Natural killer cell treated with Interleukin-12 subunit alpha and Interleukin-12 subunit beta and Interleukin-15 and Interleukin-18, amount 100 ng/mL, for 72 hours (primary cell): ENCODE data around the gene OSBPL6. TPM values are rescaled to one million over a fixed set of nuclear protein-coding genes. Genes with fewer than 3 reads are reported as not detected.
A peak's percentile ranks its signal among the peaks of the same experiment; 100 is the strongest.
"Not testable (repeated sequence)": the region's sequence is repeated elsewhere in the genome, so short reads cannot be mapped to it uniquely, and the experiment has no call there.

Experiments
- ATAC-seq, 2 donors: fragments of 150-1000 bp; cut with Tn5 transposase in 1 of 2; sonication (Bioruptor Pico), chemical (Tn5 transposase) in 1 of 2; 2 replicates each; pipeline ENCODE4 v1.10.0; 2021
- DNase-seq: peaks from one replicate; pipeline ENCODE4 v3.0.0; 2022; ENCODE audit warnings: low spot score
- H3K27ac Mint-ChIP-seq, 2 donors: 1 replicate in 1 of 2; 2 replicates in 1 of 2; pipeline ENCODE4 v1.8.0; 2022; ENCODE audit warnings: mixed read lengths in 2 of 2, mild to moderate bottlenecking in 1 of 2, moderate library complexity in 1 of 2
- H3K27me3 Mint-ChIP-seq, 2 donors: 1 replicate in 1 of 2; 2 replicates in 1 of 2; pipeline ENCODE4 v1.8.0; 2022; ENCODE audit warnings: mixed read lengths in 2 of 2
- H3K36me3 Mint-ChIP-seq: one replicate; pipeline ENCODE4 v1.8.0; 2022; ENCODE audit warnings: mixed read lengths
- H3K4me1 Mint-ChIP-seq, 2 donors: 1 replicate in 1 of 2; 2 replicates in 1 of 2; pipeline ENCODE4 v1.8.0; 2022; ENCODE audit warnings: low read depth in 2 of 2, mixed read lengths in 2 of 2, mild to moderate bottlenecking in 1 of 2
- H3K4me3 Mint-ChIP-seq: one replicate; pipeline ENCODE4 v1.8.0; 2022; ENCODE audit warnings: mixed read lengths
- H3K9me3 Mint-ChIP-seq: 2 replicates; pipeline ENCODE4 v1.8.0; 2022; ENCODE audit warnings: mixed read lengths
- total RNA-seq, 2 donors: library from RNA; stranded (reverse); gene quantifications; one replicate each; pipeline ENCODE4 v1.2.3, GENCODE V29; 2022

Gene OSBPL6
- under 1 TPM; 0.33 to 0.42 TPM for total RNA-seq

- Mint-ChIP-seq H3K9me3 (no peaks in the 10 kb centered on the region), H3K4me1 (peaks cover 3 to 4% of the 10 kb centered on the region in 2 donors), H3K36me3 (no peaks in the 10 kb centered on the region), H3K27me3 (peaks cover 39 to 58% of the 10 kb centered on the region in 2 donors), H3K27ac (no peak within 1 kb of the TSS), H3K4me3 (peak within 1 kb of the TSS; percentile 68)
- DNase-seq = peak; percentile 73
- peak; percentile 94 to 95 for ATAC-seq
Observed at GRCh38 chr2:178193823-178194599, at the start of gene OSBPL6. Gene OSBPL6 (plus strand): TSS chr2:178194512. CDS start chr2:178306185, 111,673 bp downstream.

- ATAC-seq = no peak
Observed at GRCh38 chr2:178152033-178152432, 42.3 kb upstream of the OSBPL6 start.

GRCh38 chr2:178152542-178152941, 41.8 kb upstream of the OSBPL6 start:
- Mint-ChIP-seq H3K36me3 (no peaks in the 10 kb centered on the region), H3K27me3 (peaks cover 6 to 9% of the 10 kb centered on the region in 2 donors), H3K4me3 (no peak overlapping the region), H3K4me1 (no peaks in the 10 kb centered on the region), H3K9me3 (no peaks in the 10 kb centered on the region), H3K27ac (no peak overlapping the region)
- DNase-seq (no peak), ATAC-seq (no peak)

More at GRCh38 chr2:178152033-178152432, 42.3 kb upstream of the OSBPL6 start:
- no peak for DNase-seq
- Mint-ChIP-seq H3K36me3 (no peaks in the 10 kb centered on the region), H3K27me3 (peaks cover 8 to 9% of the 10 kb centered on the region in 2 donors), H3K4me3 (no peak overlapping the region), H3K4me1 (no peaks in the 10 kb centered on the region), H3K27ac (no peak overlapping the region), H3K9me3 (no peaks in the 10 kb centered on the region)

GRCh38 chr2:178152977-178153376, 41.3 kb upstream of the OSBPL6 start:
- ATAC-seq = no peak
- Mint-ChIP-seq H3K27ac (no peak overlapping the region), H3K4me1 (no peaks in the 10 kb centered on the region), H3K36me3 (no peaks in the 10 kb centered on the region), H3K9me3 (no peaks in the 10 kb centered on the region), H3K4me3 (no peak overlapping the region), H3K27me3 (peaks cover 8 to 9% of the 10 kb centered on the region in 2 donors)
- DNase-seq = no peak

- H3K27ac Mint-ChIP-seq, H3K4me3 Mint-ChIP-seq, H3K4me1 Mint-ChIP-seq, DNase-seq, H3K36me3 Mint-ChIP-seq, H3K9me3 Mint-ChIP-seq, ATAC-seq: not testable (repeated sequence)
- H3K27me3 Mint-ChIP-seq = peaks cover 11 to 17% of the 10 kb centered on the region in 2 donors
Observed at GRCh38 chr2:178153878-178154277, 40.4 kb upstream of the OSBPL6 start.

GRCh38 chr2:178155524-178155923, 38.8 kb upstream of the OSBPL6 start:
- H3K9me3 Mint-ChIP-seq = no peaks in the 10 kb centered on the region
- H3K4me1 Mint-ChIP-seq = no peaks in the 10 kb centered on the region
- no peak overlapping the region for H3K4me3 Mint-ChIP-seq
- DNase-seq (no peak), ATAC-seq (no peak)
- no peaks in the 10 kb centered on the region for H3K36me3 Mint-ChIP-seq
- peaks cover 12 to 24% of the 10 kb centered on the region in 2 donors for H3K27me3 Mint-ChIP-seq
- no peak overlapping the region for H3K27ac Mint-ChIP-seq

- Mint-ChIP-seq H3K27me3 (peaks cover 17 to 31% of the 10 kb centered on the region in 2 donors), H3K9me3 (no peaks in the 10 kb centered on the region), H3K27ac (no peak overlapping the region), H3K36me3 (no peaks in the 10 kb centered on the region), H3K4me3 (no peak overlapping the region), H3K4me1 (no peaks in the 10 kb centered on the region)
- no peak for DNase-seq
- ATAC-seq = no peak
Observed at GRCh38 chr2:178157574-178157973, 36.7 kb upstream of the OSBPL6 start.

- H3K9me3 Mint-ChIP-seq = no peaks in the 10 kb centered on the region
Observed at GRCh38 chr2:178159966-178160365, 34.3 kb upstream of the OSBPL6 start.

GRCh38 chr2:178160601-178161000, 33.7 kb upstream of the OSBPL6 start:
- DNase-seq = no peak

More at GRCh38 chr2:178159966-178160365, 34.3 kb upstream of the OSBPL6 start:
- Mint-ChIP-seq H3K4me1 (peaks cover 0 to 4% of the 10 kb centered on the region in 2 donors), H3K4me3 (no peak overlapping the region), H3K36me3 (no peaks in the 10 kb centered on the region), H3K27me3 (peaks cover 28 to 45% of the 10 kb centered on the region in 2 donors), H3K27ac (no peak overlapping the region)
- DNase-seq (no peak), ATAC-seq (no peak)

GRCh38 chr2:178163395-178163794, 30.9 kb upstream of the OSBPL6 start:
- Mint-ChIP-seq H3K27me3 (peaks cover 24 to 39% of the 10 kb centered on the region in 2 donors), H3K9me3 (no peaks in the 10 kb centered on the region), H3K36me3 (no peaks in the 10 kb centered on the region), H3K4me1 (peaks cover 0 to 4% of the 10 kb centered on the region in 2 donors), H3K27ac (no peak overlapping the region), H3K4me3 (no peak overlapping the region)
- DNase-seq = no peak
- ATAC-seq = no peak

More at GRCh38 chr2:178160601-178161000, 33.7 kb upstream of the OSBPL6 start:
- H3K27me3 Mint-ChIP-seq = peaks cover 24 to 45% of the 10 kb centered on the region in 2 donors
- no peaks in the 10 kb centered on the region for H3K9me3 Mint-ChIP-seq
- H3K4me3 Mint-ChIP-seq = no peak overlapping the region
- no peak for ATAC-seq
- no peaks in the 10 kb centered on the region for H3K36me3 Mint-ChIP-seq
- peaks cover 0 to 4% of the 10 kb centered on the region in 2 donors for H3K4me1 Mint-ChIP-seq
- H3K27ac Mint-ChIP-seq = no peak overlapping the region

- Mint-ChIP-seq H3K4me3 (no peak overlapping the region), H3K9me3 (no peaks in the 10 kb centered on the region), H3K36me3 (no peaks in the 10 kb centered on the region), H3K4me1 (peaks cover 0 to 4% of the 10 kb centered on the region in 2 donors), H3K27me3 (peaks cover 24 to 34% of the 10 kb centered on the region in 2 donors), H3K27ac (no peak overlapping the region)
- ATAC-seq (no peak), DNase-seq (no peak)
Observed at GRCh38 chr2:178163911-178164310, 30.4 kb upstream of the OSBPL6 start.

- H3K36me3 Mint-ChIP-seq = no peaks in the 10 kb centered on the region
- DNase-seq = no peak
- no peak overlapping the region for H3K4me3 Mint-ChIP-seq
- no peaks in the 10 kb centered on the region for H3K4me1 Mint-ChIP-seq
- no peak for ATAC-seq
- H3K9me3 Mint-ChIP-seq = no peaks in the 10 kb centered on the region
- peaks cover 14 to 35% of the 10 kb centered on the region in 2 donors for H3K27me3 Mint-ChIP-seq
- H3K27ac Mint-ChIP-seq = no peak overlapping the region
Observed at GRCh38 chr2:178173657-178174056, 20.7 kb upstream of the OSBPL6 start.

GRCh38 chr2:178177066-178177679, 17.1 kb upstream of the OSBPL6 start:
- H3K9me3 Mint-ChIP-seq = no peaks in the 10 kb centered on the region
- no peak overlapping the region for H3K4me3 Mint-ChIP-seq
- DNase-seq (no peak), ATAC-seq (no peak)
- peaks cover 10 to 19% of the 10 kb centered on the region in 2 donors for H3K27me3 Mint-ChIP-seq
- no peak overlapping the region for H3K27ac Mint-ChIP-seq
- H3K36me3 Mint-ChIP-seq = no peaks in the 10 kb centered on the region
- no peaks in the 10 kb centered on the region for H3K4me1 Mint-ChIP-seq

- not testable (repeated sequence) for DNase-seq, H3K4me3 Mint-ChIP-seq, ATAC-seq, H3K4me1 Mint-ChIP-seq, H3K9me3 Mint-ChIP-seq, H3K36me3 Mint-ChIP-seq, H3K27ac Mint-ChIP-seq
- peaks cover 13 to 26% of the 10 kb centered on the region in 2 donors for H3K27me3 Mint-ChIP-seq
Observed at GRCh38 chr2:178180648-178181047, 13.7 kb upstream of the OSBPL6 start.
